Measurements from ENCODE around the gene PTGFR. TPM values are rescaled to one million over a fixed set of nuclear protein-coding genes. Genes with fewer than 3 reads are reported as not detected.

PTGFR gene
- total RNA-seq, 1 experiment from 2014 or later: 1.5 TPM

DNA sequence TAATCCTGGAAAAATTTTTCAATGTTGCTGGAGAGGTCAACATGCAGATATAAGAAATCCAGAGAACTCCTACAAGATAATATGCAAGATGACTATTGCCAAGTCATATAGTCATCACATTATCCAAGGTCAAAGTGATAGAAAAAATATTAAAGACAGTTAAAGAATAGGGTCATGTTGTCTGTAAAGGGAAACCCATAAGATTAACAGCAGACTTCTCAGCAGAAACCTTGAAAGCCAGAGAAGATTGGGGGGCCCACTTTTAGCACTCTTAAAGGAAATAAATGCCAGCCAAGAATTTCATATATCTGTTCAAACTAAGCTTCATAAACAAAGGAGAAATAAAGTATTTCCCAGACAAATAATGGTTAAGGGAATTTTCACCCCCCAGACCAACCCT is 64.1 kb downstream of the PTGFR start:
- intact Hi-C loops (cut with micrococcal nuclease; ENCODE audit: unreplicated experiment): no loop called here

DNA sequence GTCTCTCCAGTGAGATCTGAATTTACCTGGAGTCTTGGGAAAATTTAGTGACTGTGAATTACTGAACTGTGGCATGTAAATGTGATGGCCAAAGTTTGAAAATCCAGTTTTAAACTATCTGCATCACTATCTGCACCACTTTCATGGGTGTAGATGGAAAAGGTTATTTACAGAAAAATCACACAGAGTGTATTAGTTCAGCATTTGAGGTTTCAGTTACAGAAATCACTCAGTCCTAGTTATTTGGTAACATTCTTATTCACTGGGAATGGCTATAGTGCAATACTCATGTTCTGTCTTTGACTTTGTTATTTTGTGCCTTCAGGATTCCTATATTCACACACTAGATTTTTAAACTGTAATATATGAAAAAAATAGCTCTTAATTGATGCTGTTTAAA is 68.9 kb downstream of the PTGFR start:
- ChIA-PET POLR2A (ENCODE audit: low non-redundant PET) (no interaction called here), CTCF (no interaction called here)
- H3K27me3 ChIP-seq (replicated peaks; ENCODE audit: insufficient read depth, low read depth, low read length, poor library complexity): no peaks in the 10 kb centered on the region
- BruUV-seq (replicated peaks): no TSS peak
- no peaks in the 10 kb centered on the region for H3K4me1 ChIP-seq (ENCODE audit: insufficient read depth, low read length, poor library complexity, severe bottlenecking)
- H3K27ac ChIP-seq (ENCODE audit: low read depth, low read length, poor library complexity, severe bottlenecking): no peak overlapping the region
- intact Hi-C loops (cut with micrococcal nuclease; ENCODE audit: unreplicated experiment): no loop called here
- no peak for TF ChIP-seq EZH2 (IDR thresholded peaks at IDR 0.05; ENCODE audit: borderline replicate concordance, low read depth, low read length, poor library complexity, severe bottlenecking)
- TF ChIP-seq, protein P1, sequence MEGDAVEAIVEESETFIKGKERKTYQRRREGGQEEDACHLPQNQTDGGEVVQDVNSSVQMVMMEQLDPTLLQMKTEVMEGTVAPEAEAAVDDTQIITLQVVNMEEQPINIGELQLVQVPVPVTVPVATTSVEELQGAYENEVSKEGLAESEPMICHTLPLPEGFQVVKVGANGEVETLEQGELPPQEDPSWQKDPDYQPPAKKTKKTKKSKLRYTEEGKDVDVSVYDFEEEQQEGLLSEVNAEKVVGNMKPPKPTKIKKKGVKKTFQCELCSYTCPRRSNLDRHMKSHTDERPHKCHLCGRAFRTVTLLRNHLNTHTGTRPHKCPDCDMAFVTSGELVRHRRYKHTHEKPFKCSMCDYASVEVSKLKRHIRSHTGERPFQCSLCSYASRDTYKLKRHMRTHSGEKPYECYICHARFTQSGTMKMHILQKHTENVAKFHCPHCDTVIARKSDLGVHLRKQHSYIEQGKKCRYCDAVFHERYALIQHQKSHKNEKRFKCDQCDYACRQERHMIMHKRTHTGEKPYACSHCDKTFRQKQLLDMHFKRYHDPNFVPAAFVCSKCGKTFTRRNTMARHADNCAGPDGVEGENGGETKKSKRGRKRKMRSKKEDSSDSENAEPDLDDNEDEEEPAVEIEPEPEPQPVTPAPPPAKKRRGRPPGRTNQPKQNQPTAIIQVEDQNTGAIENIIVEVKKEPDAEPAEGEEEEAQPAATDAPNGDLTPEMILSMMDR (conservative IDR thresholded peaks at IDR 0.05; ENCODE audit: low read depth, low read length): no peak
- no peak overlapping the region for H3K4me3 ChIP-seq (ENCODE audit: low read depth, low read length, poor library complexity, severe bottlenecking)
- H3K36me3 ChIP-seq (ENCODE audit: insufficient read depth, low read length, poor library complexity, severe bottlenecking): no peaks in the 10 kb centered on the region
- peaks cover 3% of the 10 kb centered on the region for H3K9me3 ChIP-seq (ENCODE audit: low read depth, low read length, poor library complexity, severe bottlenecking)
- no peak for DNase-seq (ENCODE audit: low spot score)

More for the DNA sequence above, 64.1 kb downstream of the PTGFR start:
- CTCF ChIA-PET: no interaction called here
- Histone ChIP-seq H3K27me3 (replicated peaks; ENCODE audit: insufficient read depth, low read depth, low read length, poor library complexity) (no peaks in the 10 kb centered on the region), H3K36me3 (ENCODE audit: insufficient read depth, low read length, poor library complexity, severe bottlenecking) (no peaks in the 10 kb centered on the region), H3K27ac (ENCODE audit: low read depth, low read length, poor library complexity, severe bottlenecking) (no peak overlapping the region), H3K4me1 (ENCODE audit: insufficient read depth, low read length, poor library complexity, severe bottlenecking) (no peaks in the 10 kb centered on the region), H3K9me3 (ENCODE audit: low read depth, low read length, poor library complexity, severe bottlenecking) (peaks cover 18% of the 10 kb centered on the region), H3K4me3 (ENCODE audit: low read depth, low read length, poor library complexity, severe bottlenecking) (no peak overlapping the region)
- POLR2A ChIA-PET (ENCODE audit: low non-redundant PET): no interaction called here
- DNase-seq (ENCODE audit: low spot score): no peak
- BruUV-seq (replicated peaks): no TSS peak
- TF ChIP-seq, protein P1 (conservative IDR thresholded peaks at IDR 0.05; ENCODE audit: low read depth, low read length): no peak
- no peak for TF ChIP-seq EZH2 (IDR thresholded peaks at IDR 0.05; ENCODE audit: borderline replicate concordance, low read depth, low read length, poor library complexity, severe bottlenecking)

DNA sequence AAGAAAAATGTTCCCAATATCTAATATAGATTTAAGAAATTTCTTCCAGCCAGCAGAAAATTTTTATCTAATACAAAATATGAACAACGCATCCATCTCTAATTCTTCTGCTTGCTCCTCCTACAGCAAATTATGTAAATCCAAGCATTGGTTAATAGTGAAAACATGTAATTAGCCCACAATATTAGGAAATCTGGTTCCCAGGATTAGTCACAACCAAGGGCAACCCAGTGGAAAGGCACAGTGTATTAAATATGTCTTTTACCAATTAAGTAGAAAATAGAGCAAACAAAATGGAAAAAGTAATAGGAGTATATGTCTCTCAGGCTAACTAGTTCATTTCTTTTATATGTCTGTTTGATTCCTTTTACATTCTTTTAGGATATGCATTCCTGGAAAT is 70.0 kb downstream of the PTGFR start:
- TF ChIP-seq, protein P1 (conservative IDR thresholded peaks at IDR 0.05; ENCODE audit: low read depth, low read length): no peak
- no peak for TF ChIP-seq EZH2 (IDR thresholded peaks at IDR 0.05; ENCODE audit: borderline replicate concordance, low read depth, low read length, poor library complexity, severe bottlenecking)
- BruUV-seq (replicated peaks): no TSS peak
- Histone ChIP-seq H3K4me3 (ENCODE audit: low read depth, low read length, poor library complexity, severe bottlenecking) (no peak overlapping the region), H3K36me3 (ENCODE audit: insufficient read depth, low read length, poor library complexity, severe bottlenecking) (no peaks in the 10 kb centered on the region), H3K9me3 (ENCODE audit: low read depth, low read length, poor library complexity, severe bottlenecking) (no peaks in the 10 kb centered on the region), H3K27ac (ENCODE audit: low read depth, low read length, poor library complexity, severe bottlenecking) (no peak overlapping the region), H3K27me3 (replicated peaks; ENCODE audit: insufficient read depth, low read depth, low read length, poor library complexity) (no peaks in the 10 kb centered on the region), H3K4me1 (ENCODE audit: insufficient read depth, low read length, poor library complexity, severe bottlenecking) (no peaks in the 10 kb centered on the region)
- CTCF ChIA-PET: no interaction called here
- no peak for DNase-seq (ENCODE audit: low spot score)
- POLR2A ChIA-PET (ENCODE audit: low non-redundant PET): no interaction called here
- intact Hi-C loops (cut with micrococcal nuclease; ENCODE audit: unreplicated experiment): no loop called here

Measured in A673 (cell line).